ENCODE results near the gene BARX1.

The BARX1 gene

GRCh38 chr9:93907551-93908199, 47.5 kb downstream of the BARX1 start:
- no peak for TF ChIP-seq CTCF (IDR thresholded peaks at IDR 0.05; ENCODE audit: low read depth, low read length)
- H3K4me3 ChIP-seq (ENCODE audit: low read depth, low read length), result no peak overlapping the region

GRCh38 chr9:93906195-93906880, 48.8 kb downstream of the BARX1 start:
- H3K4me3 ChIP-seq (ENCODE audit: low read depth, low read length), result no peak overlapping the region
- no peak for TF ChIP-seq CTCF (IDR thresholded peaks at IDR 0.05; ENCODE audit: low read depth, low read length)

- TF ChIP-seq CTCF (IDR thresholded peaks at IDR 0.05; ENCODE audit: low read depth, low read length), result no peak
- no peak overlapping the region for H3K4me3 ChIP-seq (ENCODE audit: low read depth, low read length)
Measured at GRCh38 chr9:93905473-93906133, 49.6 kb downstream of the BARX1 start.

GRCh38 chr9:93904649-93905472, 50.3 kb downstream of the BARX1 start:
- TF ChIP-seq CTCF (IDR thresholded peaks at IDR 0.05; ENCODE audit: low read depth, low read length), result no peak
- no peak overlapping the region for H3K4me3 ChIP-seq (ENCODE audit: low read depth, low read length)

- H3K4me3 ChIP-seq (ENCODE audit: low read depth, low read length), result no peak overlapping the region
- no peak for TF ChIP-seq CTCF (IDR thresholded peaks at IDR 0.05; ENCODE audit: low read depth, low read length)
Measured at GRCh38 chr9:93903886-93904648, 51.1 kb downstream of the BARX1 start.

- no peak for TF ChIP-seq CTCF (IDR thresholded peaks at IDR 0.05; ENCODE audit: low read depth, low read length)
- H3K4me3 ChIP-seq (ENCODE audit: low read depth, low read length), result no peak overlapping the region
Measured at GRCh38 chr9:93902780-93903655, 52.1 kb downstream of the BARX1 start.

All from WI38 (cell line).